ENCODE measurements around the gene ZFTA. TPM values are rescaled to one million over a fixed set of nuclear protein-coding genes. Genes with fewer than 3 reads are reported as not detected.
A peak's percentile ranks its signal among the peaks of the same experiment; 100 is the strongest.

Gene ZFTA
- total and polyA plus RNA-seq, 8 donors = 9.2 to 40.0 (median 32.4) TPM

GRCh38 chr11:63756919-63757761, 11.4 kb downstream of the ZFTA start:
- H3K36me3 ChIP-seq = peaks cover 0 to 90% of the 10 kb centered on the region in 2 donors
- ATAC-seq = no peak
- intact Hi-C loops (cut with DNase I) = no loop called here
- no peak for DNase-seq
- H3K4me1 ChIP-seq = no peaks in the 10 kb centered on the region
- TF ChIP-seq, protein P1, sequence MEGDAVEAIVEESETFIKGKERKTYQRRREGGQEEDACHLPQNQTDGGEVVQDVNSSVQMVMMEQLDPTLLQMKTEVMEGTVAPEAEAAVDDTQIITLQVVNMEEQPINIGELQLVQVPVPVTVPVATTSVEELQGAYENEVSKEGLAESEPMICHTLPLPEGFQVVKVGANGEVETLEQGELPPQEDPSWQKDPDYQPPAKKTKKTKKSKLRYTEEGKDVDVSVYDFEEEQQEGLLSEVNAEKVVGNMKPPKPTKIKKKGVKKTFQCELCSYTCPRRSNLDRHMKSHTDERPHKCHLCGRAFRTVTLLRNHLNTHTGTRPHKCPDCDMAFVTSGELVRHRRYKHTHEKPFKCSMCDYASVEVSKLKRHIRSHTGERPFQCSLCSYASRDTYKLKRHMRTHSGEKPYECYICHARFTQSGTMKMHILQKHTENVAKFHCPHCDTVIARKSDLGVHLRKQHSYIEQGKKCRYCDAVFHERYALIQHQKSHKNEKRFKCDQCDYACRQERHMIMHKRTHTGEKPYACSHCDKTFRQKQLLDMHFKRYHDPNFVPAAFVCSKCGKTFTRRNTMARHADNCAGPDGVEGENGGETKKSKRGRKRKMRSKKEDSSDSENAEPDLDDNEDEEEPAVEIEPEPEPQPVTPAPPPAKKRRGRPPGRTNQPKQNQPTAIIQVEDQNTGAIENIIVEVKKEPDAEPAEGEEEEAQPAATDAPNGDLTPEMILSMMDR (IDR thresholded peaks at IDR 0.05) = no peak
- no peak overlapping the region for H3K27ac ChIP-seq
- H3K9me3 ChIP-seq = no peaks in the 10 kb centered on the region
- H3K27me3 ChIP-seq = no peaks in the 10 kb centered on the region
- H3K4me3 ChIP-seq = no peak overlapping the region

DNA sequence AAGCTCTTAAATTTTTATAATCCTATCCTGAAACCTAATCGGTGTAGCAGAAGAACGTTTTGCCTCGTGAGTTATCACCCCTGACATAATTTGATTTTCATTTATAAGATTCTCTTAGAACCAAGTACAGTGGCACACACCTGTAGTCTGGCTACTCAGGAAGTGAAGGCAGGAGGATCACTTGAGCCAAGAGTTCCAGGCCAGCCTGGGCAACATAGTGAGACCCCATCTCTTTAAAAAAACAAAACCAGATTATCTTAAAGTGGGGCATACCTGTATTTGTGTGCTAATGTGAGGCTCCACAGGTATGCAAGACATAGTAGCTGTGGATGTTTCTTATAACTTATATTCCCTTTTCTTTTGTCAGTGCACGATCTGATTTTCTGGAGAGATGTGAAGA, 19.0 kb downstream of the ZFTA start:
- Histone ChIP-seq H3K27ac (no peak overlapping the region), H3K4me1 (peaks cover 0 to 4% of the 10 kb centered on the region in 2 donors), H3K9me3 (no peaks in the 10 kb centered on the region), H3K36me3 (peaks cover 0 to 49% of the 10 kb centered on the region in 2 donors), H3K4me3 (no peak overlapping the region), H3K27me3 (no peaks in the 10 kb centered on the region)
- ATAC-seq (no peak), DNase-seq (no peak)
- TF ChIP-seq, protein P1 (IDR thresholded peaks at IDR 0.05) = no peak
- intact Hi-C loops (cut with DNase I) = no loop called here

DNA sequence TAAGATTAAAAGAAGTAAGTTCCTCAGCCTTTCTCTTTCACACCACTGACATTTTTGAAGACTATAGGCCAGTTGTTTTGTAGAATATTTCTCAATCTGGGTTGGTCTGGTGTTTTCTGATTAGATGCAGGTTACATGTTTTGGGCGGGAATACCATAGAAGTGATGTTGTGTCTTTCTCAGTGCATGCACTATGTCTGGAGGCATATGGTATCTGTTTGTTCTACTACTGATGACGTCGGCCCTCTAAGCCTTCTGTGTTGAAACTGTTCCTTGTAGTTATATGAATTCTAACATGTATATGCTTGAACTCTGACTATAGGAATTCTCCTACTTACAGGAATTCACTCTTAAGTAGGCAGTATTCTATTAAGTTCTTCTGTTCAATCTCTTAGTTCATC, 21.6 kb downstream of the ZFTA start:
- no peak overlapping the region for H3K4me3 ChIP-seq
- intact Hi-C loops (cut with DNase I) = no loop called here
- TF ChIP-seq, protein P1 (IDR thresholded peaks at IDR 0.05) = no peak
- H3K4me1 ChIP-seq = peaks cover 0 to 4% of the 10 kb centered on the region in 2 donors
- no peaks in the 10 kb centered on the region for H3K27me3 ChIP-seq
- H3K36me3 ChIP-seq = peaks cover 0 to 24% of the 10 kb centered on the region in 2 donors
- DNase-seq (no peak), ATAC-seq (no peak)
- H3K9me3 ChIP-seq = no peaks in the 10 kb centered on the region
- H3K27ac ChIP-seq = no peak overlapping the region

GRCh38 chr11:63745304-63746170, 23.0 kb downstream of the ZFTA start:
- no peak overlapping the region for H3K27ac ChIP-seq
- no peak overlapping the region for H3K4me3 ChIP-seq
- peak; percentile 19 for ATAC-seq
- H3K9me3 ChIP-seq = no peaks in the 10 kb centered on the region
- intact Hi-C loops (cut with DNase I) = no loop called here
- no peak for DNase-seq
- TF ChIP-seq, protein P1 (IDR thresholded peaks at IDR 0.05) = no peak
- no peaks in the 10 kb centered on the region for H3K27me3 ChIP-seq
- peaks cover 0 to 4% of the 10 kb centered on the region in 2 donors for H3K4me1 ChIP-seq
- peaks cover 0 to 9% of the 10 kb centered on the region in 2 donors for H3K36me3 ChIP-seq

Measured in left lung (tissue), 10 donors.